ENCODE measurements around the gene ZDHHC1.

Gene ZDHHC1

GRCh38 chr16:67449336-67449735, 33.1 kb upstream of the ZDHHC1 start:
- in situ Hi-C loops (cut with MboI; ENCODE audit: low sequenced_read_pairs), result loop anchor here (25.0 kb wide), 1 partner anchor 487 kb away; the partner anchor contains the start of gene CES3

DNA sequence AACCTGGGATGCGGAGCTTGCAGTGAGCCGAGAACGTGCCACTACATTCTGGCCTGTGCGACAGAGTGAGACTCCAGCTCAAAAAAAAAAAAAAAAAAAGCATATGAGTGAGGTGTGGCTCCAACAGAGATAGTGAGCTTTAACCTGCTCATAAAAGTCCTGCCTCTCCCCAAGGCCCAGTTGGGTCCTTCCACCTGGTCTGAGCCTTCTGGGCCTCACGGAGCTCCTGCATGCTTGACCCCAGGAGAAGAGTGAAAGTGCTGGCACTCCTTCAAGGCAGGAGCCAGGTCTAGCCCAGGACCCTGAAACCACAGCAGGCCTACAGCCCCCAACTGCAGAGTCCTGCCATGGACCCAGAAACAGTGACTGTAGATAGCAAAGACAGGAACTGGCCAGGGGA, 32.3 kb upstream of the ZDHHC1 start:
- in situ Hi-C loops (cut with MboI; ENCODE audit: low sequenced_read_pairs), result loop anchor here (25.0 kb wide), 1 partner anchor 486 kb away; the partner anchor contains the start of gene CES3

- in situ Hi-C loops (cut with MboI; ENCODE audit: low sequenced_read_pairs), result loop anchor here (25.0 kb wide), 1 partner anchor 485 kb away; the partner anchor contains the start of gene CES3
These were observed 31.3 kb upstream of the ZDHHC1 start for GRCh38 chr16:67447508-67448076.

DNA sequence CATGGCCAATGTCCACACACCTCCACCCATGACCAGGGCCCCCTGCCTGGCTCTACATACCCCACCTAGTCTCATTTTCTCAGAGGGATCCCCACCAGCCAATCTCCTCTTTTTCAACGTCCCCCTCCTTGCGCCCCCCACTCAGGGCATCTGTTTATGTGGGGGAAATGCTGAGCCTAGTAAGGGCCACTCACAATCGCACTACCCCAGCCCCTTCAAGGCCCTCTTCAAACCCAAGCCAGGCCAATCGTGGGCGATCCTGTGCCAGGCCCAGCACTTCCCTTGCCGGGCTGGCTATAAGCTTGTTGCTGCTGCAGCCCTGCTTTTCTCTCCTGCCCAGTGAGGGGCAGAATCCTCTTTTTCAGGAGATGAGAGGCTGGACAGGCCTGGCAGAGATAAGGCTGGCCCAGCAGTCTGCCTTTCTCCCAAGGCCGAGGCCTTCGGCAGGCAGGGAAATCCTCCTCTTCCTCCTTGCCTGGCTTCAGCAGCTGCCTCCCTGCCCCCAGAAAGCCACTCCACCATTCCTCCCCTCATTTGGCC, 30.8 kb upstream of the ZDHHC1 start:
- in situ Hi-C loops (cut with MboI; ENCODE audit: low sequenced_read_pairs), result loop anchor here (25.0 kb wide), 1 partner anchor 485 kb away; the partner anchor contains the start of gene CES3

- in situ Hi-C loops (cut with MboI; ENCODE audit: low sequenced_read_pairs), result loop anchor here (25.0 kb wide), 1 partner anchor 484 kb away; the partner anchor contains the start of gene CES3
These were observed 29.9 kb upstream of the ZDHHC1 start for GRCh38 chr16:67445913-67446907.

GRCh38 chr16:67445441-67445912, 29.2 kb upstream of the ZDHHC1 start:
- in situ Hi-C loops (cut with MboI; ENCODE audit: low sequenced_read_pairs), result loop anchor here (25.0 kb wide), 1 partner anchor 483 kb away; the partner anchor contains the start of gene CES3

GRCh38 chr16:67445126-67445426, 28.8 kb upstream of the ZDHHC1 start:
- in situ Hi-C loops (cut with MboI; ENCODE audit: low sequenced_read_pairs), result loop anchor here (25.0 kb wide), 1 partner anchor 483 kb away; the partner anchor contains the start of gene CES3

DNA sequence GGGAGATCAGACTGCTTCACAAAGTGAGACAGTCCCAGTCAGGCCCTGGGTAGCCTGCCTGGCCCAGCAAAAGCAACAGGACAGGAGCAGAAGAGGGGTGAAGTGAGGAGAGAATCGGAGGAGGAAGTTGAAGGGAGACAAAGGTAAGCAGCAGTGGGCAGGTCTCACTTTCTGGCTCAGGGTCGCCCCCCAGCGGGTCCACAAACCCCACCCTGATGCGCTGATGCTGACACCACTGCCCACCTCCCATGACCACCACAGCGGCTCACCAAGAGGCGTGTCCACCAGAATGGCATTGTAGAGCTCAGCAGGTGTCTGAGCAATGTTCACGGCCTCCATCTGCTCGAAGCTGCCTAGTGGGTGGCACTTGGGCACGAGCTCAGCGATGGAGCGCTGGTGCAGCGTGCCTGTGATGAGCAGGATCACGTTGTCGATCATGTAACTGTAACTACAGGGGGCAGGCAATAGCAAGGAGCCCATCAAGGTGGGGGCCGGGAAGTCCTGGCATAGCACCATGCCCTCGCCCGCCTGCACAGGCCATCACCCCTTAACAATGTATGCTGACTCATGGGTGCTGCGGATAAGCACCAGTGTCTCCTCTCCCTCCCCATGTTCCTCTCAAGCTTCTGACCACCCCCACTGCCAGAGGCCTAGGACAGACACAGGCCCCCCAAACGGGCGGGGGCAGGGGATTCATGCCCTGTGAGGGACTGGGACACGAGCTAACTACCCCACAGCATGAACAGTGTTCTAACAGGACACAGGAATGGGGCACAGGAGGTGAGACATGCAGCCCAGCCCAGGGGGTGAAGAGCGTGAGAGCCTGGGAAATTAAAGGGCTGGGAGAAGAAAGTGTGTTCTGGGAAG, 28.2 kb upstream of the ZDHHC1 start:
- in situ Hi-C loops (cut with MboI; ENCODE audit: low sequenced_read_pairs), result loop anchor here (25.0 kb wide), 1 partner anchor 482 kb away; the partner anchor contains the start of gene CES3

DNA sequence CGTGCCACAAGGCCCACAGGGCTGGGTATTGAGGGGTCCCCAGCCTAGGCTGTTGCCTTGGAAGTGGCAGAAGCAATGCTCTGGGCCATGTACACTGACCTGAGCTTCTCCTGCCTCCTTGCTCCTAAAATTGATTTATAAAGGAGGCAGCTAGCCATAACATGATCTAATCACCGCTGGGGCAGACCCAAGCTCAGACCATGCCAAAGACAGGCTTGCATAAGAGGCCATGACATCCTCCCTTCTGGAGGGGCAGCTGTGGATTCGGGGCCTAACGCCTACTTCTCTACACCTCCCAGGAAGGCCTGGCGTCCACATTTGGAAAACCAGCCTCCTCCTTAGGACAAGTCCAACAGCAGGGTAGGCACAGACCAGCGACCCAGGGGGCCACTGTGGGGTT, 27.0 kb upstream of the ZDHHC1 start:
- in situ Hi-C loops (cut with MboI; ENCODE audit: low sequenced_read_pairs), result loop anchor here (25.0 kb wide), 1 partner anchor 481 kb away; the partner anchor contains the start of gene CES3

DNA sequence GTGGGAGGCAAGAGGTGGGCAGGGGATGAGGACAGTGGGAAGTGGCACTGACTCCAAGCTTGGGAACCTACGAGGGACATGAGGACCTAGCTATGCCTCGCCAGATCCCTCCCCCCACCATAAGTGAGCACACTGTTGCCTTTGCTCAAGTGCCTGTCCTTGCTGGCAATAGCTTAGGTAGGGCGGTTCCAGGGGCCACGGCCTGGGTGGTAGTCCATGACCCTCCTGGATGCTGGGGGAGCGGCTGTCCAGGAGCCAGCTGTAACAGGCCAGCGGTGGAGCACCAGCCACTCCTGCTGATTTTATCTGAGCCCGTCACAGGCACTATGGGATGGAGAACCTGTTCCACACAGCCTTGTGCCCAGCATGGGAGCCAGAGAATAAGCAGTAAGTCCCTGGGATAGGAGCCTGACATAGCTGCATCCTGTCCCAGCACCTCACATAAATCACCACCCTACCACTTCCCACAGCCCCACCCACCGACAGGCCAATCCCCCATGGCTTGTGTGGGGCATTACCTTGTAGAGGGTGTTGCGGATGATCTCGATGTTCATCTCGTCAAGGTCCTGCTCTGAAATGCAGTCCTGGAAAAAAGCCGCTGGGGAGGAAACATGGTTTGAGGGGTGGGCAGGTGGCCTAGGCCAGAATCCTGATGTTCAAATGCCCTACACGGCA, 26.4 kb upstream of the ZDHHC1 start:
- in situ Hi-C loops (cut with MboI; ENCODE audit: low sequenced_read_pairs), result loop anchor here (25.0 kb wide), 1 partner anchor 480 kb away; the partner anchor contains the start of gene CES3

DNA sequence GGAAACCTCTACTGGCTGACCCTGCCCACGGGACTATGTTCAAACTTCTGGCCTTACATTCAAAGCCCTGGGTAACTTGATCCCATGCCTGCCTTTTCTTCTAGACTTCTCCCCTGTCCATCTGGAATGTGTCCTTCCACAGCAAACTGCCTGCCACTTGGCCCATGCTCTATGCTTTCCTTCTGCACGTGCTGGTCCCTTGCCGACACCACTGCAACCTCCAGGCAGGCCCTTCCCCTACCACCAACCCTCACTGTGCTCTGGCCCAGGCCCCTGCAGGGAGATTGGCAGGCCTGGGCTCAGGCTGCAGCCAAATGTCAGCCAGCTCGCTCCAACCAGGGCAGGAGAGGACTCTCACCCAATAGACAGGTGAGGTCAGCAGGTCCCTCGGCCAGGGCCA, 25.6 kb upstream of the ZDHHC1 start:
- in situ Hi-C loops (cut with MboI; ENCODE audit: low sequenced_read_pairs), result loop anchor here (25.0 kb wide), 1 partner anchor 480 kb away; the partner anchor contains the start of gene CES3

DNA sequence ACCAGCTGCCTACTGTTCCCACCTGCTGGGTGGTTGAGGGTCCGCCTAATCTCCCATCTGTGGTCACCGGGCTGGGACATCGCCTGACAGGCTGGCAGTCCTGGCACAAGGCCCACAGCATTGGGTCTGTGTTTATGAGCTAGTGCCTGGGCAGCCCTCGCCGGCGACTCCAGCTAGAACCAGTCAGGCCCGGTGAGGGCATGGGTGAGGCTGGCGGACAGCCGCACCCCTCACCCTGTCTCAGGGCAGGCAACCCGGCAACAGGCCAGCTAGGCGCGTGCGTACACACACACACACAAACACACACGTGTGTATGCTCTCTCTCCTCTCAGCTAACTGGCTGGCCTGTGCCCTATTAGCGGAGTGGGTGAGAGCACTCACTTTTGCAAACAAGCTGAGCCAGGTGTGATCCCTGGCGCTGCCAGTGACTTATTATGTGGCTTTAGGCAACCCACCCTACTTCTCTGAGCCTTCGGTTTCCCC, 25.0 kb upstream of the ZDHHC1 start:
- in situ Hi-C loops (cut with MboI; ENCODE audit: low sequenced_read_pairs), result loop anchor here (25.0 kb wide), 1 partner anchor 479 kb away; the partner anchor contains the start of gene CES3

GRCh38 chr16:67438824-67439393, 22.6 kb upstream of the ZDHHC1 start:
- in situ Hi-C loops (cut with MboI; ENCODE audit: low sequenced_read_pairs), result loop anchor here (25.0 kb wide), 1 partner anchor 477 kb away; the partner anchor contains the start of gene CES3

DNA sequence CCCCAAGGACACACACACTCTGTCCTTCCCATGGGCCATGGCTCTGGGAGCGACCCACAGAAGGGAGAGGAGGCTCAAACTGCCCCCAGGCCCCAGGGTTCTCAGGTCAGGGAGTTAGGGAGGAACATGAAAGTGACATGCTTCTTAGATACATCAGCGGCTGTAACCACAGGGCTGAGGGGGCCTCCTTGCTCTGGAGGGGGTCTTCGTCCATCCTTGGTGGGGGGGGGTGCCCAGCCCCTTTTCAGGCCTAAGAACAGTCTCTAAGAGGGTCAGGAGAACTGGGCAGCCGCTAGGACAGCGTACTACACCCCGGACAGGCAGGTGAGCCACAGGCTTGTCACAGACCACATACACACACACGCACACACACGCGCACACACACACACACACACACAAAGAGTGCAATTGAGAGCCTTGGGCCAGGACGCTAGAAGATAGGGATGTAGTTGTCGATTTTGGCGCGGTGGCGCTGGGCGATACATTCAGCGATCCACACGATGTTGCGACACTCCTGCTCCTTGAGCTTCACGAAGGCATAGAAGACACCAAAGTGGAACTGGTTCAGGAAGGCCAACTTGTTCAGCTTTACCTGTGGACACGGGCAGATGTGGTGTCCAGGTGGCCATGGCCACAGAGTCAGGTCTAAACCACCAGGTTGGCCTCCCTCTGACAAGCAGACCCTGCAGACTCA, 22.0 kb upstream of the ZDHHC1 start:
- in situ Hi-C loops (cut with MboI; ENCODE audit: low sequenced_read_pairs), result loop anchor here (25.0 kb wide), 1 partner anchor 476 kb away; the partner anchor contains the start of gene CES3

GRCh38 chr16:67437513-67437912, 21.2 kb upstream of the ZDHHC1 start:
- in situ Hi-C loops (cut with MboI; ENCODE audit: low sequenced_read_pairs), result loop anchor here (25.0 kb wide), 1 partner anchor 475 kb away; the partner anchor contains the start of gene CES3

DNA sequence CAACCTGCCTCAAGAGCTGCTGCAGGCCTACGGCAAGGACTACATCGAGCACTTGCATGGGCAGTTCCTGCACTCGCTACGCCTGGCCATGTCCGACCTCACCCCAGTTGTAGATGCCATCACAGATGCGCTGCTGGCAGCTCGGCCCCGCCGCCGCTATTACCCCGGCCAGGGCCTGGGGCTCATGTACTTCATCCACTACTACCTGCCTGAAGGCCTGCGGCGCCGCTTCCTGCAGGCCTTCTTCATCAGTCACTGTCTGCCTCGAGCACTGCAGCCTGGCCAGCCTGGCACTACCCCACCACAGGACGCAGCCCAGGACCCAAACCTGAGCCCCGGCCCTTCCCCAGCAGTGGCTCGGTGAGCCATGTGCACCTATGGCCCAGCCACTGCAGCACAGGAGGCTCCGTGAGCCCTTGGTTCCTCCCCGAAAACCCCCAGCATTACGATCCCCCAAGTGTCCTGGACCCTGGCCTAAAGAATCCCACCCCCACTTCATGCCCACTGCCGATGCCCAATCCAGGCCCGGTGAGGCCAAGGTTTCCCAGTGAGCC, 20.4 kb upstream of the ZDHHC1 start:
- in situ Hi-C loops (cut with MboI; ENCODE audit: low sequenced_read_pairs), result loop anchor here (25.0 kb wide), 1 partner anchor 474 kb away; the partner anchor contains the start of gene CES3

- in situ Hi-C loops (cut with MboI; ENCODE audit: low sequenced_read_pairs), result loop anchor here (25.0 kb wide), 1 partner anchor 473 kb away; the partner anchor contains the start of gene CES3
These were observed 19.5 kb upstream of the ZDHHC1 start for GRCh38 chr16:67435758-67436164.

Measured in HL-60/S4 treated with retinoic acid at 250 ng/mL for 4 days and 3 days (cell line).